ENCODE measurements around the gene PTGR3. TPM values are rescaled to one million over a fixed set of nuclear protein-coding genes. Genes with fewer than 3 reads are reported as not detected.
A peak's percentile ranks its signal among the peaks of the same experiment; 100 is the strongest.

PTGR3 gene
- total and polyA plus RNA-seq, 2 experiments from 2014 or later: 24.4 to 25.7 TPM

DNA sequence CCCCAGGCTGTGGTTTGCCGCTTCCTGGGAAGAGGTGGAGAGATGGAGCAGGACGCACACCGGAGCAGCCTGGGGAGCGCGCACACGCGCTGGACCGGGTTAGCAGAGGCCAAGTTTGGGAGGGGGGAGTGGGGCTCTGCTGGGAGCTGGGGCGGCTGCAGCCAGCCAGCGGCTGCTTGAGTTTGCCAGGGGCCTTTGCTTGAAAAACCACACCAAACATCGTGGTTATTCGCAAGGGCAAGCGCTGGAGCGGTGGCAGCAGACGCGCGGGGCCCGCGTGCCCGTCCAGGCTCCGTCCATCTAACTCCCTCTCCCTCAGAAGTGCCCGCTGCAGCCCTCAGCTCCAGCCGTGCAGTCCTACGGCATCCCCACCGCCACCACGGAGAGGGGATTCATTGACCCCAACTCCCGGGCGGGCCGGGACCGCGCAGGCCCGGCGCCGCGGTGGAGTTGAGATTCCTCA, 4.6 kb downstream of the PTGR3 start:
- Histone ChIP-seq H3K36me3 (replicated peaks; ENCODE audit: insufficient read depth, low read depth) (no peaks in the 10 kb centered on the region), H3K4me1 (ENCODE audit: insufficient read depth) (peaks cover 9% of the 10 kb centered on the region), H3K9me2 (replicated peaks; ENCODE audit: insufficient read depth) (no peaks in the 10 kb centered on the region), H3K4me3 (peak overlapping the region; percentile 60), H3K79me2 (peaks cover 89% of the 10 kb centered on the region), H3K27ac (peak overlapping the region; percentile 36), H4K20me1 (ENCODE audit: insufficient read depth, poor library complexity, severe bottlenecking) (peaks cover 35% of the 10 kb centered on the region), H3K4me2 (peak overlapping the region; percentile 82), H3K27me3 (peaks cover 24% of the 10 kb centered on the region), H3K9me3 (ENCODE audit: low read depth) (no peaks in the 10 kb centered on the region), H2AFZ (no peak overlapping the region)
- TF ChIP-seq EZH2 (IDR thresholded peaks at IDR 0.05; ENCODE audit: borderline replicate concordance) (no peak), CTCF (IDR thresholded peaks at IDR 0.05; ENCODE audit: poor library complexity) (no peak), EZH2phosphoT487 (IDR thresholded peaks at IDR 0.05; ENCODE audit: low read depth, severe bottlenecking, unreplicated experiment) (no peak)
- peak; percentile 47 for DNase-seq (ENCODE audit: low spot score)
- WGBS (ENCODE audit: low lambda C conversion rate, missing lambda C conversion rate): 4% methylated on average over 33 of the region's 35 CpGs

- Histone ChIP-seq H3K4me1 (ENCODE audit: insufficient read depth) (peaks cover 9% of the 10 kb centered on the region), H3K27me3 (peaks cover 24% of the 10 kb centered on the region), H3K4me2 (peak overlapping the region; percentile 82), H3K79me2 (peaks cover 91% of the 10 kb centered on the region), H3K4me3 (peak overlapping the region; percentile 60), H4K20me1 (ENCODE audit: insufficient read depth, poor library complexity, severe bottlenecking) (peaks cover 35% of the 10 kb centered on the region), H3K27ac (peak overlapping the region; percentile 36), H2AFZ (no peak overlapping the region), H3K9me3 (ENCODE audit: low read depth) (no peaks in the 10 kb centered on the region), H3K9me2 (replicated peaks; ENCODE audit: insufficient read depth) (no peaks in the 10 kb centered on the region), H3K36me3 (replicated peaks; ENCODE audit: insufficient read depth, low read depth) (no peaks in the 10 kb centered on the region)
- DNase-seq (ENCODE audit: low spot score): peak; percentile 46
- TF ChIP-seq EZH2 (IDR thresholded peaks at IDR 0.05; ENCODE audit: borderline replicate concordance) (no peak), CTCF (IDR thresholded peaks at IDR 0.05; ENCODE audit: poor library complexity) (no peak), EZH2phosphoT487 (IDR thresholded peaks at IDR 0.05; ENCODE audit: low read depth, severe bottlenecking, unreplicated experiment) (no peak)
- 32% methylated on average over 23 of the region's 24 CpGs for WGBS (ENCODE audit: low lambda C conversion rate, missing lambda C conversion rate)
These were observed 5.3 kb downstream of the PTGR3 start for GRCh38 chr18:75203416-75204268.

DNA sequence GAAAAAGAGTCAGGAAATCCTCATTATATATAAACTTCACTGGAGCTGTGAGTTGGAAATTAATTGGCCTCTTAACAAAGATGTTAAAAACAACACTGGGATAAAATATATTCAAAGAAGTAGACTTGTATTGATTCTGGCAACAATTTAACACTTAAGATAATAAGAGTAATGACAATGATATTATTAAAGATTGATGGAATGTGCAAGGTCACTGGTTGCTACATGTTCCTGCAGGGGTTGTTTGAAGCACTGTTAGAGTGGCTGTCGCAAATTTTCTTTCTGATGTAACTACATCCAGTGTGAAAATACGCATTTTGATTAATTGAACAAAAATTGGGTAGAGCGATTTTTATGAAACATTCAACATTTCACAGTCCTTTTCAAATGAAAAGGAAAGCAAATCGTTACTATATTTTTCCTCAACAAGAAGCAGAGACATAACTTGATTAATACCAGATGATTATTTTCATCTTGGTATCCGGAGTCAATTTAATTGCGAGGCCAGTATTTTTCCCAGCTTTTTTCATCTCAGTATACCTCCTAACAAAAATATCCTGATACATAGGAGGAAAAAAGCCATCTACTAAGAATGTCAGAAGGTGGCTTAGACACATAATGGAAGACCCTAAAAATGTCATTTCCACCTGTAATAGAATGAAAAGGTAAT, 6.1 kb downstream of the PTGR3 start:
- Histone ChIP-seq H3K9me3 (ENCODE audit: low read depth) (no peaks in the 10 kb centered on the region), H3K36me3 (replicated peaks; ENCODE audit: insufficient read depth, low read depth) (no peaks in the 10 kb centered on the region), H3K4me1 (ENCODE audit: insufficient read depth) (peaks cover 9% of the 10 kb centered on the region), H3K27ac (peak overlapping the region; percentile 36), H4K20me1 (ENCODE audit: insufficient read depth, poor library complexity, severe bottlenecking) (peaks cover 35% of the 10 kb centered on the region), H3K27me3 (peaks cover 24% of the 10 kb centered on the region), H3K79me2 (peaks cover 88% of the 10 kb centered on the region), H3K9me2 (replicated peaks; ENCODE audit: insufficient read depth) (no peaks in the 10 kb centered on the region), H2AFZ (no peak overlapping the region), H3K4me2 (peak overlapping the region; percentile 82), H3K4me3 (no peak overlapping the region)
- 80% methylated on average over 6 of the region's 6 CpGs for WGBS (ENCODE audit: low lambda C conversion rate, missing lambda C conversion rate)
- DNase-seq (ENCODE audit: low spot score): no peak
- no peak for TF ChIP-seq EZH2 (IDR thresholded peaks at IDR 0.05; ENCODE audit: borderline replicate concordance)
- TF ChIP-seq CTCF (IDR thresholded peaks at IDR 0.05; ENCODE audit: poor library complexity): no peak
- TF ChIP-seq EZH2phosphoT487 (IDR thresholded peaks at IDR 0.05; ENCODE audit: low read depth, severe bottlenecking, unreplicated experiment): no peak

Measured in hepatocyte (in vitro differentiated cells).